Trophoblast cell (in vitro differentiated cells and primary cell): ENCODE results near the gene RAB8A.

ENCODE experiments used
- DNase-seq, 2 donors: peaks; one replicate each; pipeline ENCODE4 v3.0.0-alpha.2; 2016
- H2AFZ ChIP-seq: 2 replicates; pipeline ENCODE4 v1.6.1; 2013; ENCODE audit warnings: low read length, moderate library complexity, mild to moderate bottlenecking; ENCODE audit not compliant: insufficient read depth, poor library complexity
- H2AK5ac ChIP-seq: 2 replicates; pipeline ENCODE4 v1.6.1; 2013; ENCODE audit warnings: mild to moderate bottlenecking, low read length
- H2BK120ac ChIP-seq: 2 replicates; pipeline ENCODE4 v1.6.1; 2013; ENCODE audit warnings: low read length, mild to moderate bottlenecking, moderate library complexity; ENCODE audit not compliant: insufficient read depth, poor library complexity
- H2BK12ac ChIP-seq: 2 replicates; pipeline ENCODE4 v1.6.1; 2013; ENCODE audit warnings: mild to moderate bottlenecking, low read length, moderate library complexity
- H2BK5ac ChIP-seq: 2 replicates; pipeline ENCODE4 v1.6.1; 2013; ENCODE audit warnings: low read length, low read depth, moderate library complexity, mild to moderate bottlenecking; ENCODE audit not compliant: poor library complexity
- H3K14ac ChIP-seq: 2 replicates; pipeline ENCODE4 v1.6.1; 2013; ENCODE audit warnings: mild to moderate bottlenecking, low read length
- H3K18ac ChIP-seq: 2 replicates; pipeline ENCODE4 v1.6.1; 2013; ENCODE audit warnings: mild to moderate bottlenecking, low read length
- H3K23ac ChIP-seq: 2 replicates; pipeline ENCODE4 v1.6.1; 2013; ENCODE audit warnings: low read length
- H3K27ac ChIP-seq: 2 replicates; pipeline ENCODE4 v1.5.1; 2013; ENCODE audit warnings: low read depth, mild to moderate bottlenecking, inconsistent platforms, low read length, moderate library complexity
- H3K27me3 ChIP-seq: 2 replicates; pipeline ENCODE4 v1.6.1; 2013; ENCODE audit warnings: inconsistent platforms, mild to moderate bottlenecking, low read length, moderate library complexity; ENCODE audit not compliant: insufficient read depth
- H3K36me3 ChIP-seq, 2 experiments: 1 replicate in 1 of 2; 2 replicates in 1 of 2; pipeline ENCODE4 v1.6.1; 2013; ENCODE audit warnings: low read length in 2 of 2, mild to moderate bottlenecking in 2 of 2, moderate library complexity in 1 of 2; ENCODE audit not compliant: insufficient read depth in 2 of 2, control insufficient read depth in 1 of 2
- H3K4ac ChIP-seq: 2 replicates; pipeline ENCODE4 v1.6.1; 2013; ENCODE audit warnings: low read depth, mild to moderate bottlenecking, low read length, moderate library complexity
- H3K4me1 ChIP-seq, 2 experiments: 1 replicate in 1 of 2; 2 replicates in 1 of 2; pipeline ENCODE4 v1.6.1; 2013; ENCODE audit warnings: low read length in 2 of 2, mild to moderate bottlenecking in 2 of 2, moderate library complexity in 1 of 2; ENCODE audit not compliant: insufficient read depth in 2 of 2, control insufficient read depth in 1 of 2
- H3K4me2 ChIP-seq: 2 replicates; pipeline ENCODE4 v1.6.1; 2013; ENCODE audit warnings: inconsistent platforms, mild to moderate bottlenecking, low read length, moderate library complexity
- H3K4me3 ChIP-seq: 2 replicates; pipeline ENCODE4 v1.5.1; 2013; ENCODE audit warnings: mild to moderate bottlenecking, low read depth, low read length, inconsistent platforms
- H3K79me1 ChIP-seq: one replicate; pipeline ENCODE4 v1.6.1; 2013; ENCODE audit warnings: low read length
- H3K79me2 ChIP-seq: 2 replicates; pipeline ENCODE4 v1.6.1; 2013; ENCODE audit warnings: low read length, mild to moderate bottlenecking; ENCODE audit not compliant: control insufficient read depth, insufficient read depth, poor library complexity
- H3K9ac ChIP-seq: 2 replicates; pipeline ENCODE4 v1.6.1; 2013; ENCODE audit warnings: mild to moderate bottlenecking, low read length
- H3K9me3 ChIP-seq: 2 replicates; pipeline ENCODE4 v1.6.1; 2013; ENCODE audit warnings: low read depth, mild to moderate bottlenecking, control low read depth, inconsistent platforms, low read length; ENCODE audit not compliant: insufficient read depth
- H4K12ac ChIP-seq: 2 replicates; pipeline ENCODE4 v1.6.1; 2013; ENCODE audit warnings: low read depth, mild to moderate bottlenecking, low read length, moderate library complexity
- H4K8ac ChIP-seq: 2 replicates; pipeline ENCODE4 v1.6.1; 2013; ENCODE audit warnings: low read depth, mild to moderate bottlenecking, low read length, moderate library complexity
- H4K91ac ChIP-seq: one replicate; pipeline ENCODE4 v1.6.1; 2013; ENCODE audit warnings: low read depth, mild to moderate bottlenecking, low read length, moderate library complexity
- WGBS: extraction: QIAGEN DNeasy Blood & Tissue Kit; methylation state at CpG from one replicate; pipeline ENCODE4 v1.1.7; 2013; ENCODE audit warnings: missing lambda C conversion rate; ENCODE audit not compliant: insufficient read length, insufficient coverage; ENCODE audit errors: extremely low coverage; 5-methylcytosine and 5-hydroxymethylcytosine counted together

The RAB8A gene

DNA sequence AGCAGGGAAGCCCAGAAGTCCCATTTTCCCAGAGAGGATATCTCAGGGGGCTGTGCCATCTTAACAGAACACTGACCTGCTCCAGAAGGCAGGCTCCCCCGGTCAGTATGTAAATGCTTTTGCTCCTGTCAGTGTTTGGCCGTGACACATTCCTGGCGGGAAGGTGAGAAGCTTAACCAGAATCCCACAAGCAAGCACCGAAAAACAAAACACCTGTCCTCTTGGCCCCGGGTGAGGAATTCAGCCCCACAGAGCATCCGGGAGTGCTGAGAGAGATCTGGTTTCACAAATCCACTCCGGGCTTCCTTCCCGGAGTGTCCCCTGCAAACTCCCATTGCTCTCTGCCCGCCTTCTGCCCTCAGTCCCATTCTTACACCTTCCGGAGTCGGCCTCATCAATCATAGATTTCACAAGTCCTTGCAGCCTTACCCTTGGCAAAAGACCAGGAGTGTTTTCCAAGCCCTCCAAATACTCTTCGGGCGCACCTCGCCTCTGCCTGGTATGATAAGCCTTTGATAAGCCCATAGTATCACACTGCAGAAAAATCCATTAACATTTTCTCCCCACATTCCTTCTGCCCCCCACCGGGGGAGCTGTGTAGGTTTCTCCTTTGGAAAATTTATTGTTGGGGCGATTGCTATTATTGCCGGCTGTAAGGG, 23.2 kb upstream of the RAB8A start:
- DNase-seq, result no peak
- Histone ChIP-seq H3K4me1 (peaks cover 3 to 15% of the 10 kb centered on the region in 2 experiments), H3K4ac (no peak overlapping the region), H2BK120ac (no peak overlapping the region), H2BK5ac (no peak overlapping the region), H3K79me2 (peaks cover 2% of the 10 kb centered on the region), H3K27ac (no peak overlapping the region), H3K9me3 (no peaks in the 10 kb centered on the region), H3K9ac (no peak overlapping the region), H3K4me2 (no peak overlapping the region), H3K23ac (no peak overlapping the region), H3K14ac (no peak overlapping the region), H3K4me3 (no peak overlapping the region), H2AK5ac (no peak overlapping the region), H3K36me3 (peaks cover 94 to 99% of the 10 kb centered on the region in 2 experiments), H2BK12ac (no peak overlapping the region), H4K12ac (no peak overlapping the region), H3K27me3 (no peaks in the 10 kb centered on the region), H4K91ac (no peak overlapping the region), H3K79me1 (no peaks in the 10 kb centered on the region), H2AFZ (no peak overlapping the region), H3K18ac (no peak overlapping the region), H4K8ac (no peak overlapping the region)
- whole genome bisulfite sequencing, result no CpG with 5 or more reads among the region's 17 CpGs

- H3K4me1 ChIP-seq, result peaks cover 3 to 17% of the 10 kb centered on the region in 2 experiments
- H3K79me2 ChIP-seq, result peaks cover under 1% of the 10 kb centered on the region
- H3K23ac ChIP-seq, result no peak overlapping the region
- H3K18ac ChIP-seq, result no peak overlapping the region
- H4K8ac ChIP-seq, result no peak overlapping the region
- H2AFZ ChIP-seq, result no peak overlapping the region
- H3K4me3 ChIP-seq, result no peak overlapping the region
- no peak overlapping the region for H4K91ac ChIP-seq
- H3K9ac ChIP-seq, result no peak overlapping the region
- H2AK5ac ChIP-seq, result no peak overlapping the region
- no peak overlapping the region for H2BK12ac ChIP-seq
- no peak for DNase-seq
- no peak overlapping the region for H3K27ac ChIP-seq
- H4K12ac ChIP-seq, result no peak overlapping the region
- H3K4ac ChIP-seq, result no peak overlapping the region
- no peak overlapping the region for H3K14ac ChIP-seq
- H3K36me3 ChIP-seq, result peaks cover 92 to 98% of the 10 kb centered on the region in 2 experiments
- H3K4me2 ChIP-seq, result no peak overlapping the region
- no peaks in the 10 kb centered on the region for H3K79me1 ChIP-seq
- no peak overlapping the region for H2BK5ac ChIP-seq
- no peak overlapping the region for H2BK120ac ChIP-seq
- no peaks in the 10 kb centered on the region for H3K27me3 ChIP-seq
- H3K9me3 ChIP-seq, result no peaks in the 10 kb centered on the region
- WGBS, result no CpG with 5 or more reads among the region's 10 CpGs
Measured at GRCh38 chr19:16089010-16089846, 22.5 kb upstream of the RAB8A start.

- no peak overlapping the region for H3K4ac ChIP-seq
- H3K4me2 ChIP-seq, result no peak overlapping the region
- no peak overlapping the region for H4K8ac ChIP-seq
- H2BK5ac ChIP-seq, result no peak overlapping the region
- no peaks in the 10 kb centered on the region for H3K79me2 ChIP-seq
- peaks cover 13 to 32% of the 10 kb centered on the region in 2 experiments for H3K4me1 ChIP-seq
- peak overlapping the region; percentile 43 for H3K27ac ChIP-seq
- DNase-seq, result peak; percentile 62 to 68
- H3K4me3 ChIP-seq, result no peak overlapping the region
- no peaks in the 10 kb centered on the region for H3K79me1 ChIP-seq
- no peak overlapping the region for H4K91ac ChIP-seq
- WGBS, result no CpG with 5 or more reads among the region's 13 CpGs
- H3K9me3 ChIP-seq, result no peaks in the 10 kb centered on the region
- no peak overlapping the region for H4K12ac ChIP-seq
- no peak overlapping the region for H3K9ac ChIP-seq
- H3K14ac ChIP-seq, result no peak overlapping the region
- H2BK12ac ChIP-seq, result no peak overlapping the region
- H3K18ac ChIP-seq, result no peak overlapping the region
- H2BK120ac ChIP-seq, result no peak overlapping the region
- H3K27me3 ChIP-seq, result no peaks in the 10 kb centered on the region
- H3K23ac ChIP-seq, result no peak overlapping the region
- no peak overlapping the region for H2AFZ ChIP-seq
- peaks cover 85 to 94% of the 10 kb centered on the region in 2 experiments for H3K36me3 ChIP-seq
- no peak overlapping the region for H2AK5ac ChIP-seq
Measured at GRCh38 chr19:16091546-16092475, 19.9 kb upstream of the RAB8A start.

DNA sequence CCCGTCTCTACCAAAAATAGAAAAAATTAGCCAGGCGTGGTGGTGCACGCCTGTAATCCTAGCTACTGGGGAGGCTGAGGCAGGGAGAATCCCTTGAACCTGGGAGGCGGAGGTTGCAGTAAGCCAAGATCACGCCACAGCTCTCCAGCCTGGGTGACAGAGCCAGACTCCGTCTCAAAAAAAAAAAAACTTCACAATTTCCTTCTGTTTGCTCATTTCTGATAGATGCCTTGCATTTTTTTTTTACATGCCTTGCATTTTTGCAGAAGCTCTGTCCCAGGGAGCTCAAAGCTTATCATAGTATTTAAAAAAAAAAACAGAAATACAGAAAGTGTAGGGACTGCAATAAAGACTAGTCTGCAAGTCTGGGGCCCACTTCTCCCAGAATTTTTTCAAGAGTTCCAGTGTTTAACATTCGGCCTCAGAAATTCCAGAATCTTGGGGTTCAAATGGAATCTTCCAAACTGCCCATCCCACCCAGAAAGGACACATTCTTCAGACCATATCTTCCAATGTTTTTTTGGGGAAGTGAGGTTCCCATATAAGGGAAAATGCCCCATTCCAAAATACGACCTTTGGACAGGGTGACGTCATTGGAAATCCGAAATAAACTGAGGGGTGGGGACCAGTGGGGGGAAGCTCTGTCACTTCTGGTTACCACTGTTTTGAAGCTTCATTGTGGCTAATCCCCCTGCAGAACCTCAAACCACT, 17.2 kb upstream of the RAB8A start:
- Histone ChIP-seq H4K12ac (no peak overlapping the region), H4K8ac (no peak overlapping the region), H3K36me3 (peaks cover 75 to 90% of the 10 kb centered on the region in 2 experiments), H2BK12ac (no peak overlapping the region), H3K23ac (no peak overlapping the region), H3K27me3 (no peaks in the 10 kb centered on the region), H3K9ac (no peak overlapping the region), H2AK5ac (no peak overlapping the region), H3K79me1 (peaks cover 4% of the 10 kb centered on the region), H2BK5ac (no peak overlapping the region), H2AFZ (no peak overlapping the region), H3K27ac (peak overlapping the region; percentile 16), H3K4me3 (no peak overlapping the region), H3K79me2 (no peaks in the 10 kb centered on the region), H3K9me3 (no peaks in the 10 kb centered on the region), H3K14ac (no peak overlapping the region), H3K4me2 (no peak overlapping the region), H4K91ac (no peak overlapping the region), H2BK120ac (no peak overlapping the region), H3K4ac (no peak overlapping the region), H3K4me1 (peaks cover 19 to 46% of the 10 kb centered on the region in 2 experiments), H3K18ac (no peak overlapping the region)
- DNase-seq, result peak in 1 of 2 donors; percentile 74
- WGBS, result no CpG with 5 or more reads among the region's 10 CpGs
